ENCODE data around the gene PLEKHM3. TPM values are rescaled to one million over a fixed set of nuclear protein-coding genes. Genes with fewer than 3 reads are reported as not detected.

PLEKHM3 gene
- total RNA-seq, 1 experiment from 2014 or later, result 2.5 TPM

- intact Hi-C loops (cut with micrococcal nuclease; ENCODE audit: unreplicated experiment), result no loop called here
- CTCF ChIA-PET, result no interaction called here
- no peak overlapping the region for H3K27ac ChIP-seq (ENCODE audit: low read length)
- H3K4me3 ChIP-seq (ENCODE audit: low read depth in 2 of 2, low read length in 2 of 2), result no peak overlapping the region
- POLR2A ChIA-PET, result no interaction called here
- H3K36me3 ChIP-seq (ENCODE audit: control insufficient read depth, insufficient read depth, low read length), result no peaks in the 10 kb centered on the region
- in situ Hi-C loops (cut with HindIII; ENCODE audit: low pct_unique_long_range_greater_than_20kb, low sequenced_read_pairs), result no loop called here
- ATAC-seq (no peak), DNase-seq (ENCODE audit: low read depth, low spot score) (no peak)
- no peaks in the 10 kb centered on the region for H3K9me3 ChIP-seq (ENCODE audit: control insufficient read depth, insufficient read depth, low read depth, low read length)
- BruUV-seq (replicated peaks), result no TSS peak
- no peaks in the 10 kb centered on the region for H3K4me1 ChIP-seq (ENCODE audit: control insufficient read depth, insufficient read depth, low read length)
- no peak for TF ChIP-seq TCF7L2 (IDR thresholded peaks at IDR 0.05; ENCODE audit: low read depth, low read length)
- TF ChIP-seq POLR2AphosphoS5 (IDR thresholded peaks at IDR 0.05; ENCODE audit: low read depth, low read length), result no peak
- no peak for TF ChIP-seq CTCF (IDR thresholded peaks at IDR 0.05)
- TF ChIP-seq SIN3A (IDR thresholded peaks at IDR 0.05; ENCODE audit: borderline replicate concordance, insufficient read depth, low read depth, low read length), result no peak
- no peak for TF ChIP-seq REST (IDR thresholded peaks at IDR 0.05; ENCODE audit: insufficient read depth in 1 of 2, low read depth in 2 of 2, low read length in 1 of 2)
- no peaks in the 10 kb centered on the region for H3K27me3 ChIP-seq (ENCODE audit: control insufficient read depth, insufficient read depth, low read length)
Measured at GRCh38 chr2:207777124-207777523, 248.2 kb downstream of the PLEKHM3 start.

GRCh38 chr2:207775473-207775872 is 249.9 kb downstream of the PLEKHM3 start:
- in situ Hi-C loops (cut with HindIII; ENCODE audit: low pct_unique_long_range_greater_than_20kb, low sequenced_read_pairs) (no loop called here), intact Hi-C loops (cut with micrococcal nuclease; ENCODE audit: unreplicated experiment) (no loop called here)
- H3K27ac ChIP-seq (ENCODE audit: low read length), result no peak overlapping the region
- TF ChIP-seq REST (IDR thresholded peaks at IDR 0.05; ENCODE audit: insufficient read depth in 1 of 2, low read depth in 2 of 2, low read length in 1 of 2), result no peak
- TF ChIP-seq TCF7L2 (IDR thresholded peaks at IDR 0.05; ENCODE audit: low read depth, low read length), result no peak
- no peak for TF ChIP-seq CTCF (IDR thresholded peaks at IDR 0.05)
- TF ChIP-seq POLR2AphosphoS5 (IDR thresholded peaks at IDR 0.05; ENCODE audit: low read depth, low read length), result no peak
- TF ChIP-seq SIN3A (IDR thresholded peaks at IDR 0.05; ENCODE audit: borderline replicate concordance, insufficient read depth, low read depth, low read length), result no peak
- CTCF ChIA-PET, result interaction anchor here (0.7 kb wide), 1 partner anchor 16 kb away, joined by 4 read pairs; no protein-coding TSS in a partner anchor
- no TSS peak for BruUV-seq (replicated peaks)
- POLR2A ChIA-PET, result no interaction called here
- H3K4me1 ChIP-seq (ENCODE audit: control insufficient read depth, insufficient read depth, low read length), result no peaks in the 10 kb centered on the region
- no peaks in the 10 kb centered on the region for H3K27me3 ChIP-seq (ENCODE audit: control insufficient read depth, insufficient read depth, low read length)
- ATAC-seq (no peak), DNase-seq (ENCODE audit: low read depth, low spot score) (no peak)
- H3K36me3 ChIP-seq (ENCODE audit: control insufficient read depth, insufficient read depth, low read length), result no peaks in the 10 kb centered on the region
- no peak overlapping the region for H3K4me3 ChIP-seq (ENCODE audit: low read depth in 2 of 2, low read length in 2 of 2)
- H3K9me3 ChIP-seq (ENCODE audit: control insufficient read depth, insufficient read depth, low read depth, low read length), result no peaks in the 10 kb centered on the region

Data from Panc1 (cell line).